ENCODE measurements around the gene RALGPS1. TPM values are rescaled to one million over a fixed set of nuclear protein-coding genes. Genes with fewer than 3 reads are reported as not detected.

RALGPS1 gene
- total and polyA plus RNA-seq, 2 of the 13 experiments (the other 11 are each of a cell fraction or from before 2014, with no cell fraction given), result 3.7 to 6.5 TPM

- TF ChIP-seq, protein P1, sequence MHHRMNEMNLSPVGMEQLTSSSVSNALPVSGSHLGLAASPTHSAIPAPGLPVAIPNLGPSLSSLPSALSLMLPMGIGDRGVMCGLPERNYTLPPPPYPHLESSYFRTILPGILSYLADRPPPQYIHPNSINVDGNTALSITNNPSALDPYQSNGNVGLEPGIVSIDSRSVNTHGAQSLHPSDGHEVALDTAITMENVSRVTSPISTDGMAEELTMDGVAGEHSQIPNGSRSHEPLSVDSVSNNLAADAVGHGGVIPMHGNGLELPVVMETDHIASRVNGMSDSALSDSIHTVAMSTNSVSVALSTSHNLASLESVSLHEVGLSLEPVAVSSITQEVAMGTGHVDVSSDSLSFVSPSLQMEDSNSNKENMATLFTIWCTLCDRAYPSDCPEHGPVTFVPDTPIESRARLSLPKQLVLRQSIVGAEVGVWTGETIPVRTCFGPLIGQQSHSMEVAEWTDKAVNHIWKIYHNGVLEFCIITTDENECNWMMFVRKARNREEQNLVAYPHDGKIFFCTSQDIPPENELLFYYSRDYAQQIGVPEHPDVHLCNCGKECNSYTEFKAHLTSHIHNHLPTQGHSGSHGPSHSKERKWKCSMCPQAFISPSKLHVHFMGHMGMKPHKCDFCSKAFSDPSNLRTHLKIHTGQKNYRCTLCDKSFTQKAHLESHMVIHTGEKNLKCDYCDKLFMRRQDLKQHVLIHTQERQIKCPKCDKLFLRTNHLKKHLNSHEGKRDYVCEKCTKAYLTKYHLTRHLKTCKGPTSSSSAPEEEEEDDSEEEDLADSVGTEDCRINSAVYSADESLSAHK (CRISPR knock-in tag; IDR thresholded peaks at IDR 0.05; ENCODE audit: borderline replicate concordance), result no peak
- no peak for TF ChIP-seq ZC3H4 (CRISPR knock-in tag; IDR thresholded peaks at IDR 0.05; ENCODE audit: borderline replicate concordance)
- no peak for TF ChIP-seq KDM6A (CRISPR knock-in tag; IDR thresholded peaks at IDR 0.05; ENCODE audit: low read depth)
- TF ChIP-seq TAF15 (IDR thresholded peaks at IDR 0.05; ENCODE audit: low read depth, low read length, poor library complexity, severe bottlenecking), result no peak
- TF ChIP-seq ZNF552 (CRISPR knock-in tag; IDR thresholded peaks at IDR 0.05; ENCODE audit: borderline replicate concordance), result no peak
- no peak for TF ChIP-seq KLF13 (CRISPR knock-in tag; IDR thresholded peaks at IDR 0.05)
Measured at GRCh38 chr9:127030814-127031740, 116.5 kb downstream of the RALGPS1 start (continued).

- Histone ChIP-seq H3K9me3 (ENCODE audit: low read length) (no peaks in the 10 kb centered on the region), H4K20me1 (ENCODE audit: insufficient read depth, low read length) (no peaks in the 10 kb centered on the region), H3K79me2 (ENCODE audit: insufficient read depth, low read length) (no peaks in the 10 kb centered on the region), H3K4me3 (replicated peaks in 1 of 3; ENCODE audit: insufficient read depth in 1 of 3, low read depth in 2 of 3, low read length in 3 of 3) (no peak overlapping the region), H3K4me1 (ENCODE audit: insufficient read depth, low read length) (no peaks in the 10 kb centered on the region; the same call in 1 of the 2 replicates), H3K36me3 (replicated peaks in 1 of 2; ENCODE audit: control insufficient read depth in 1 of 2, insufficient read depth in 2 of 2, low read length in 2 of 2) (no peaks in the 10 kb centered on the region), H3K4me2 (ENCODE audit: low read depth, low read length) (no peak overlapping the region), H3K27ac (ENCODE audit: extremely low read length, insufficient read depth, low read length) (no peak overlapping the region), H2AFZ (ENCODE audit: low read length) (no peak overlapping the region), H3K9ac (ENCODE audit: insufficient read depth, low read depth, low read length) (no peak overlapping the region), H3K27me3 (ENCODE audit: control insufficient read depth in 1 of 2, insufficient read depth in 2 of 2, low read length in 2 of 2) (no peaks in the 10 kb centered on the region)
- no peak for ATAC-seq
- POLR2A ChIA-PET, result no interaction called here
- no peak for TF ChIP-seq ISL2 (CRISPR knock-in tag; IDR thresholded peaks at IDR 0.05)
- TF ChIP-seq SNAPC5 (CRISPR knock-in tag; IDR thresholded peaks at IDR 0.05; ENCODE audit: borderline replicate concordance), result no peak
- TF ChIP-seq ZNF768 (CRISPR knock-in tag; IDR thresholded peaks at IDR 0.05), result no peak
- intact Hi-C loops (cut with micrococcal nuclease; ENCODE audit: unreplicated experiment), result no loop called here
- FAIRE-seq, result no peak
- BruUV-seq (replicated peaks), result no TSS peak
- in situ Hi-C loops (cut with HindIII; ENCODE audit: extremely low pct_ligation_motif_present, low pct_unique_long_range_greater_than_20kb), result no loop called here
- DNase-seq (ENCODE audit: low spot score), result no peak
- 77% methylated on average over 4 of the region's 4 CpGs for WGBS (ENCODE audit: low lambda C conversion rate)
- CTCF ChIA-PET (ENCODE audit: low intra/inter-chr PET ratio, low total read pairs), result no interaction called here
Measured at GRCh38 chr9:127032256-127032655, 117.7 kb downstream of the RALGPS1 start.

Data from HepG2 (cell line).